ENCODE measurements around the gene OR6C6. TPM values are rescaled to one million over a fixed set of nuclear protein-coding genes. Genes with fewer than 3 reads are reported as not detected.

Gene OR6C6
- total RNA-seq, 4 donors from 2014 or later = not detected

- intact Hi-C loops (cut with DNase I; ENCODE audit: low total_unique reads) = no loop called here
- WGBS, 2 donors = 53 to 65% methylated on average over 2 of the region's 2 CpGs
- TF ChIP-seq CTCF (IDR thresholded peaks at IDR 0.05) (no peak), POLR2A (IDR thresholded peaks at IDR 0.05) (no peak)
Measured at GRCh38 chr12:55289999-55290398, 6.4 kb downstream of the OR6C6 start.

GRCh38 chr12:55280991-55281390, 15.4 kb downstream of the OR6C6 start:
- H3K4me3 ChIP-seq (ENCODE audit: low read depth, poor library complexity, severe bottlenecking) = no peak overlapping the region
- no peak for TF ChIP-seq POLR2A (IDR thresholded peaks at IDR 0.05)
- TF ChIP-seq CTCF (IDR thresholded peaks at IDR 0.05) = no peak
- WGBS, 2 donors = 54 to 61% methylated on average over 2 of the region's 2 CpGs
- intact Hi-C loops (cut with DNase I; ENCODE audit: low total_unique reads) = no loop called here
- no peak for DNase-seq (ENCODE audit: low spot score in 2 of 2)

More at GRCh38 chr12:55289999-55290398, 6.4 kb downstream of the OR6C6 start:
- no peak for DNase-seq (ENCODE audit: low spot score in 2 of 2)
- no peak overlapping the region for H3K4me3 ChIP-seq (ENCODE audit: low read depth, poor library complexity, severe bottlenecking)

- H3K4me3 ChIP-seq (ENCODE audit: low read depth, poor library complexity, severe bottlenecking) = no peak overlapping the region
- DNase-seq (ENCODE audit: low spot score in 2 of 2) = no peak
- no peak for TF ChIP-seq POLR2A (IDR thresholded peaks at IDR 0.05)
- 48 to 57% methylated on average over 2 of the region's 2 CpGs for WGBS, 2 donors
- intact Hi-C loops (cut with DNase I; ENCODE audit: low total_unique reads) = no loop called here
Measured at GRCh38 chr12:55258303-55258702, 38.1 kb downstream of the OR6C6 start.

GRCh38 chr12:55256831-55257230, 39.5 kb downstream of the OR6C6 start:
- WGBS, 2 donors = 92 to 94% methylated on average over 4 of the region's 4 CpGs
- no peak for DNase-seq (ENCODE audit: low spot score in 2 of 2)
- intact Hi-C loops (cut with DNase I; ENCODE audit: low total_unique reads) = no loop called here

GRCh38 chr12:55253281-55253680, 43.1 kb downstream of the OR6C6 start:
- intact Hi-C loops (cut with DNase I; ENCODE audit: low total_unique reads) = no loop called here
- TF ChIP-seq CTCF (IDR thresholded peaks at IDR 0.05) (no peak), POLR2A (IDR thresholded peaks at IDR 0.05) (no peak)
- H3K4me3 ChIP-seq (ENCODE audit: low read depth, poor library complexity, severe bottlenecking) = no peak overlapping the region
- no peak for DNase-seq (ENCODE audit: low spot score in 2 of 2)

More at GRCh38 chr12:55256831-55257230, 39.5 kb downstream of the OR6C6 start:
- no peak overlapping the region for H3K4me3 ChIP-seq (ENCODE audit: low read depth, poor library complexity, severe bottlenecking)
- TF ChIP-seq POLR2A (IDR thresholded peaks at IDR 0.05) (no peak), CTCF (IDR thresholded peaks at IDR 0.05) (no peak)

- DNase-seq (ENCODE audit: low spot score in 2 of 2) = no peak
- 52 to 63% methylated on average over 3 of the region's 3 CpGs for WGBS, 2 donors
- no peak overlapping the region for H3K4me3 ChIP-seq (ENCODE audit: low read depth, poor library complexity, severe bottlenecking)
- intact Hi-C loops (cut with DNase I; ENCODE audit: low total_unique reads) = no loop called here
- TF ChIP-seq CTCF (IDR thresholded peaks at IDR 0.05) = no peak
- no peak for TF ChIP-seq POLR2A (IDR thresholded peaks at IDR 0.05)
Measured at GRCh38 chr12:55250944-55251343, 45.4 kb downstream of the OR6C6 start.

All from lower leg skin (tissue), 4 donors.